T-helper 1 cell treated with Interleukin-12 subunit alpha and Interleukin-12 subunit beta and Interleukin-4 antibody, amounts not matched to agents 30 μg/mL and 1 μg/mL, for 36 hours (primary cell): ENCODE data around the gene NCCRP1.
"Not testable (repeated sequence)": the region's sequence is repeated elsewhere in the genome, so short reads cannot be mapped to it uniquely, and the experiment has no call there.

ENCODE experiments used
- H3K27ac Mint-ChIP-seq: one replicate; pipeline ENCODE4 v1.8.0; 2021; ENCODE audit warnings: mild to moderate bottlenecking, mixed read lengths
- H3K27me3 Mint-ChIP-seq: one replicate; pipeline ENCODE4 v1.8.0; 2021; ENCODE audit warnings: low read depth, mixed read lengths
- H3K36me3 Mint-ChIP-seq: one replicate; pipeline ENCODE4 v1.8.0; 2021; ENCODE audit warnings: low read depth, mixed read lengths
- H3K4me1 Mint-ChIP-seq: one replicate; pipeline ENCODE4 v1.8.0; 2021; ENCODE audit warnings: low read depth, mixed read lengths
- H3K4me3 Mint-ChIP-seq: one replicate; pipeline ENCODE4 v1.8.0; 2021; ENCODE audit warnings: mild to moderate bottlenecking, moderate library complexity, mixed read lengths
- H3K9me3 Mint-ChIP-seq: one replicate; pipeline ENCODE4 v1.8.0; 2021; ENCODE audit warnings: mixed read lengths

Gene NCCRP1

GRCh38 chr19:39230096-39230764 is 33.5 kb downstream of the NCCRP1 start:
- Mint-ChIP-seq H3K36me3 (no peaks in the 10 kb centered on the region), H3K4me3 (no peak overlapping the region), H3K9me3 (no peaks in the 10 kb centered on the region), H3K27me3 (peaks cover 13% of the 10 kb centered on the region), H3K4me1 (no peaks in the 10 kb centered on the region), H3K27ac (no peak overlapping the region)

- H3K4me3 Mint-ChIP-seq, result no peak overlapping the region
- H3K4me1 Mint-ChIP-seq, result peaks cover 3% of the 10 kb centered on the region
- H3K9me3 Mint-ChIP-seq, result no peaks in the 10 kb centered on the region
- H3K36me3 Mint-ChIP-seq, result no peaks in the 10 kb centered on the region
- H3K27me3 Mint-ChIP-seq, result no peaks in the 10 kb centered on the region
- H3K27ac Mint-ChIP-seq, result no peak overlapping the region
These were observed 35.9 kb downstream of the NCCRP1 start for GRCh38 chr19:39232708-39233107.

- Mint-ChIP-seq H3K4me3 (no peak overlapping the region), H3K4me1 (peaks cover 8% of the 10 kb centered on the region), H3K36me3 (no peaks in the 10 kb centered on the region), H3K27ac (no peak overlapping the region), H3K9me3 (no peaks in the 10 kb centered on the region), H3K27me3 (peaks cover 10% of the 10 kb centered on the region)
These were observed 39.8 kb downstream of the NCCRP1 start for GRCh38 chr19:39236527-39236926.

- Mint-ChIP-seq H3K36me3 (no peaks in the 10 kb centered on the region), H3K4me3 (peak overlapping the region; percentile 16), H3K27ac (no peak overlapping the region), H3K4me1 (peaks cover 8% of the 10 kb centered on the region), H3K27me3 (peaks cover 10% of the 10 kb centered on the region), H3K9me3 (no peaks in the 10 kb centered on the region)
These were observed 40.7 kb downstream of the NCCRP1 start for GRCh38 chr19:39237200-39238184.

- H3K4me3 Mint-ChIP-seq, result no peak overlapping the region
These were observed 41.4 kb downstream of the NCCRP1 start for GRCh38 chr19:39238209-39238608.

GRCh38 chr19:39238944-39239343 is 42.2 kb downstream of the NCCRP1 start:
- Mint-ChIP-seq H3K4me1 (peaks cover 8% of the 10 kb centered on the region), H3K27ac (no peak overlapping the region), H3K36me3 (no peaks in the 10 kb centered on the region), H3K9me3 (no peaks in the 10 kb centered on the region), H3K27me3 (peaks cover 10% of the 10 kb centered on the region), H3K4me3 (no peak overlapping the region)

More at GRCh38 chr19:39238209-39238608, 41.4 kb downstream of the NCCRP1 start:
- H3K36me3 Mint-ChIP-seq, result no peaks in the 10 kb centered on the region
- H3K27ac Mint-ChIP-seq, result no peak overlapping the region
- no peaks in the 10 kb centered on the region for H3K9me3 Mint-ChIP-seq
- H3K4me1 Mint-ChIP-seq, result peaks cover 8% of the 10 kb centered on the region
- peaks cover 10% of the 10 kb centered on the region for H3K27me3 Mint-ChIP-seq

- H3K4me3 Mint-ChIP-seq, result no peak overlapping the region
- H3K27ac Mint-ChIP-seq, result no peak overlapping the region
- H3K4me1 Mint-ChIP-seq, result peaks cover 8% of the 10 kb centered on the region
- no peaks in the 10 kb centered on the region for H3K9me3 Mint-ChIP-seq
- peaks cover 10% of the 10 kb centered on the region for H3K27me3 Mint-ChIP-seq
- H3K36me3 Mint-ChIP-seq, result no peaks in the 10 kb centered on the region
These were observed 43.7 kb downstream of the NCCRP1 start for GRCh38 chr19:39240421-39240820.

GRCh38 chr19:39243741-39244140 is 47.0 kb downstream of the NCCRP1 start:
- H3K9me3 Mint-ChIP-seq, H3K4me1 Mint-ChIP-seq, H3K36me3 Mint-ChIP-seq: not testable (repeated sequence)

GRCh38 chr19:39244410-39245100 is 47.8 kb downstream of the NCCRP1 start, which contains the start of gene IFNL3:
IFNL3 (minus strand) TSS chr19:39245006; CDS start chr19:39244967, 39 bp downstream.
- H3K36me3 Mint-ChIP-seq, H3K4me1 Mint-ChIP-seq, H3K27ac Mint-ChIP-seq, H3K4me3 Mint-ChIP-seq, H3K9me3 Mint-ChIP-seq: not testable (repeated sequence)
- H3K27me3 Mint-ChIP-seq, result peaks cover 25% of the 10 kb centered on the region

More at GRCh38 chr19:39243741-39244140, 47.0 kb downstream of the NCCRP1 start:
- H3K27ac Mint-ChIP-seq, H3K4me3 Mint-ChIP-seq: not testable (repeated sequence)
- peaks cover 17% of the 10 kb centered on the region for H3K27me3 Mint-ChIP-seq

- not testable (repeated sequence) for H3K4me1 Mint-ChIP-seq, H3K9me3 Mint-ChIP-seq, H3K4me3 Mint-ChIP-seq, H3K36me3 Mint-ChIP-seq, H3K27ac Mint-ChIP-seq
- peaks cover 26% of the 10 kb centered on the region for H3K27me3 Mint-ChIP-seq
These were observed 48.4 kb downstream of the NCCRP1 start for GRCh38 chr19:39245166-39245565.

- H3K27me3 Mint-ChIP-seq, result peaks cover 33% of the 10 kb centered on the region
- H3K4me1 Mint-ChIP-seq, result no peaks in the 10 kb centered on the region
- no peaks in the 10 kb centered on the region for H3K9me3 Mint-ChIP-seq
- H3K27ac Mint-ChIP-seq, result no peak overlapping the region
- no peaks in the 10 kb centered on the region for H3K36me3 Mint-ChIP-seq
- H3K4me3 Mint-ChIP-seq, result no peak overlapping the region
These were observed 50.3 kb downstream of the NCCRP1 start for GRCh38 chr19:39246951-39247669.

- Mint-ChIP-seq H3K4me1 (no peaks in the 10 kb centered on the region), H3K4me3 (no peak overlapping the region), H3K27ac (no peak overlapping the region), H3K27me3 (peaks cover 35% of the 10 kb centered on the region), H3K36me3 (no peaks in the 10 kb centered on the region), H3K9me3 (no peaks in the 10 kb centered on the region)
These were observed 51.2 kb downstream of the NCCRP1 start for GRCh38 chr19:39247701-39248664.

GRCh38 chr19:39248806-39249205 is 52.0 kb downstream of the NCCRP1 start, which contains the start of gene IFNL4:
IFNL4 (minus strand) TSS chr19:39248856.
- no peak within 1 kb of the TSS for H3K27ac Mint-ChIP-seq
- H3K36me3 Mint-ChIP-seq, result no peaks in the 10 kb centered on the region
- no peaks in the 10 kb centered on the region for H3K9me3 Mint-ChIP-seq
- no peak within 1 kb of the TSS for H3K4me3 Mint-ChIP-seq
- peaks cover 35% of the 10 kb centered on the region for H3K27me3 Mint-ChIP-seq
- H3K4me1 Mint-ChIP-seq, result no peaks in the 10 kb centered on the region
